HG03521 (cell line): Measurements from ENCODE around the gene SLC52A3.
"Not testable (repeated sequence)": the region's sequence is repeated elsewhere in the genome, so short reads cannot be mapped to it uniquely, and the experiment has no call there.

Experiments
- ATAC-seq: cut with Tn5 transposase; IDR thresholded peaks from one replicate; pipeline ENCODE4 v1.9.1; 2021; ENCODE audit warnings: mild to moderate bottlenecking, moderate library complexity; ENCODE audit not compliant: unreplicated experiment

SLC52A3 gene

GRCh38 chr20:730005-730404 lies 38.3 kb downstream of the SLC52A3 start:
- ATAC-seq, result no peak

DNA sequence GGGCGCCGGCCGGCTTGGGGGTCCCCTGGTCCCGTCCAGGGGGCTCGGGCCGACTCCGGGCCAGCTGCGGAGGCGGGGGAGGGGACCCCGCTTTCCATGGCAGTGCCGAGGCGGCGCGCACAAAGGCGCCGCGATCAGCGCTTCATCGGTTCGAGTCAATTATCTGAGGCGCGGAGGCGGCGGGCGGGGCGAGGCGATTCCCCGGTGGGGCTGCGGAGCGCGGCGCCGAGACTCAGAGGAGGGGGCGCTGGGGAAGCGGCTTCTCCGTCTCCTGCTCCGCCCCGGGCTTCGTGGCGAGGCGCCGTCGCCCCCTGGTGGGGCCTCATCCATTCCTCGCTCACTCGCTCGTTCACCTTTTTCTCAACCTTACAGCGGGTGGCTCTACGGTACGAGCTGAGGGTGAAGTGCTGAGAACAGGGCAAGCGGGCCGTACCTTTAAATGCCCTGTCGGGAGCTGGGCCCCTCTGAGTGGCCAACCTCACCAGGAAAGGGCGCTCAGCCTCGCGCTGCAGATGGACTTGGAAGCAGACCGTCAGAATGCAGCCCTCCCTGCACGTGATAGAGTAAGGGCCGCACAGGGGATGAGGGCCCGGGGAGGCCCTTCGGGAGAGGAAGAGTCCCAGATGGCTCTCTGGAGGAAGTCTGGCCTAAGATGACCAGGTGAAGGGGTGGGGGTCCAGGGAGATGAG lies 39.9 kb downstream of the SLC52A3 start:
- ATAC-seq, result no peak

- no peak for ATAC-seq
Measured at GRCh38 chr20:726160-726559, 42.1 kb downstream of the SLC52A3 start.

GRCh38 chr20:725491-725890 lies 42.8 kb downstream of the SLC52A3 start:
- no peak for ATAC-seq

GRCh38 chr20:724797-725196 lies 43.5 kb downstream of the SLC52A3 start:
- ATAC-seq, result not testable (repeated sequence)

DNA sequence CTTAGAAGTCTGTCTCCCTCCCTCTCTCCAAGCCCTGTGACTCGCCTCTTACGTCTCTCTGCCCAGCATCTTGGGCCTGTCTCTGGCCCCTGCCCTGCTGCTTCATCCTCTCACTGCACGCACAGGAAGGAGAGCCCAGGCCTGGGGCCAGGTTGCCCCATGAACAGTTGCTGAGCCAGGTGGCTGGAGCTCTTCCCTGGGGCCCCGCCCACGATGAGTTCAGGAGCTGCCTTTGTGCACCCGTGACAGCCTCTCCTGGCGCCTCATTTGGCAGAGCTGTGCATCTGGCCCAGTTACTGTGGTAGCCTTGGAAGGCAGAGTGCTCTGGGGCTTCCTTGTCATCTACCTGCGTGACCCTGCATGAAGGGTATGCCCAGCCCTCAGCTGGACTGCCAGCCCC lies 44.5 kb downstream of the SLC52A3 start:
- no peak for ATAC-seq

DNA sequence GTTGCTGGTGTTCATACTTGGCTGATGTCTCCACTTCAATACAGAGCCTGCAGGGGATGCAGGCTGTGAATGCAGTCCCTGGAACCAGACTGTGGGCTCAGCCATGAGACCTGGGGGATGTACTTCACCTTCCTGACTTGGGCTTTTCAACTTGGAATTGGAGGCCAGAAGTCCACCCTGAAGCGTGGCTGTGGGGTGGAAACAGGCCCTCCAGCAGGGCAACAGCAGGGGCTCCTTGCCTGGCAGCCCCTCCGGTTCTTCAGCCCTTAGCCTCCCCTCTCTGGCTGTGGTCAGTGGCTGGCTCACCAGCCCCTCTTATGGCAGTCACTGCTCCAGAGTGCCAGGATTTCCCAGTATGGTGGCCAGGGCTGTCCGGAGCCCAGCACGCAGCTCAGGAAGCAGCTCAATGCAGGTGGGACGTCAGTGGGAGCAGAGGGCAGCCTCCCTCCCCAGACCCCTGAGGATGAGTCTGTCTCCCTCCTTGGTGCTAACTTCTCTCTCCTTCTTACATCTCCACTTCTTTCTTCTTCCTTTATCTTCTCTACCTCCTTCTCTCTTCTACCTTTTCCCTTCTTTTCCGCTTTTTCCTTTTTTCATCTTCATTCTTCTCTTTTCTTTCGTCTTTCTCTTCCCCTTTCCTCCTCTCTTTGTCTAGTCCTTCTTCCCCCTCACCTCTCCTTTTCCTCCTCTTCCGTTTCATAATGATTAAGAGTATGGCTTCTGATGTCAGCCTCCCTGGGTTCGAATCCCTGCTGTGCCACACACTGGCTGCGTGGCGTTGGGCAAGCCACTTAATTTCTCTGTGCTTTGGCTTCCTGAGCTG lies 45.3 kb downstream of the SLC52A3 start:
- ATAC-seq, result no peak

GRCh38 chr20:721876-722275 lies 46.4 kb downstream of the SLC52A3 start:
- ATAC-seq, result no peak

GRCh38 chr20:719816-720215 lies 48.5 kb downstream of the SLC52A3 start:
- ATAC-seq, result no peak

GRCh38 chr20:719068-719467 lies 49.2 kb downstream of the SLC52A3 start:
- ATAC-seq, result no peak

DNA sequence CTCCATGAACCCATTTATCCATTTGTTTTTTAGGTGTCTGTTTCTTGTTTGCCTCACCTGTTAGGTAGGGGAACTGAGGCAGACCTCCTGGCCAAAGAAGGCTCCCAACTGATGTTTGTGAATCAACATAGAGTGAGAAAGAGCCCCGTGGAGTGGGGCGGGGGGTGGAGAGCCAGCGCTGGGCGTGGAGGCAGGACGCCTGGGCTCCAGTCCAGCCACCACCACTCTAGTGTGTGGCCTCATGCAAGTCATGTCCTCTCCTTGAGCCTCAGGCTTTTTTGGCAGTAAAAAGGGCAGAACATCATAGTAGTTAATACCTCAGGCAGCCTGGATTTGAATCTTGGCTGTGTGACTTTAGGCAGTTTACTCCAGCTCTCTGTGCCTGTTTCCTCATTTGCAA lies 50.5 kb downstream of the SLC52A3 start:
- no peak for ATAC-seq

- no peak for ATAC-seq
Measured at GRCh38 chr20:717271-717670, 51.0 kb downstream of the SLC52A3 start.

GRCh38 chr20:714453-714852 lies 53.8 kb downstream of the SLC52A3 start:
- ATAC-seq, result no peak

- no peak for ATAC-seq
Measured at GRCh38 chr20:711576-711975, 56.7 kb downstream of the SLC52A3 start.

DNA sequence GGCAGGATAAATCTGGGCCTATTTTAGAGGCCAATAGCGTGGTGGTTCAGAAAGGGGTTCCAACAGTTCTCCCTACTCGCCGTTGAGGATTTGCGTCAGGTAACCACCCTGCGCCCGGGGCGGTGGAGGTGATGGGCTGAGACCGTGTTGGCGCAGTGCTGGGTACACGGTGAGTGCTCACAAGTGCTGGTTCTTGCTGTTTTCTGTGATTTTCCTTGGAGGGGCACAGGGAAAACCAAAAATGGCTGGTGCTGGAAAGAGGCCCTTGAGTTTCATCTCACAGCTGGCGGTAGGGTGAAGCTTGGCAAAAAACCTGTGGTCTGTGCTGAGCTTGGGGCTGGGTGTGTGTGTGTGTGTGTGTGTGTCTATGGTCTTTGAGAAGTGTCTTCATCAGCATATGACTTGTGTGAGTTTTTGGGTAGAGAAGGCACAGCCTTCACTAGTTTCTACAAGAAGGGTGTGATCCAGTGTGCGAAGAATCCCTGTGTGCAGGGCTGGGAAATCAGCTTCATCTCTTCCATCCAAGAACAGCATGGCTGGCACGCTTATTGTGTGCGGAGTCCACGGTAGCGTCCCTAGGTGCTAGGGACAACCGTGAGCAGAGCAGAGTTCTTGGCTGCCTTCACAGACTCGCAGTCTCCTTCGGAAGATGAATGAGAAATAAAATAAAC lies 57.4 kb downstream of the SLC52A3 start:
- ATAC-seq, result no peak
